K562 (cell line): ENCODE data around the gene FBLN2. TPM values are rescaled to one million over a fixed set of nuclear protein-coding genes. Genes with fewer than 3 reads are reported as not detected.

ENCODE experiments used
- ATAC-seq: fragments of 200-7000 bp; cut with Tn5 transposase; 3 replicates; pipeline ENCODE4 v1.9.1; 2020; ENCODE audit warnings: moderate library complexity
- BruUV-seq: library from RNA; stranded (reverse); fragments of 400-500 nt; replicated peaks from 2 replicates; lab custom pipeline; 2021; lab: Mats Ljungman, UMichigan
- CTCF ChIA-PET: fragments of 300-600 bp; formaldehyde crosslinking; extraction: SDS; loops from one replicate; lab custom pipeline; 2021; ENCODE audit warnings: low intra/inter-chr PET ratio; lab: Yijun Ruan, JAX
- POLR2A ChIA-PET: fragments of 300-600, 350-650 bp; sonication (Branson Sonifier 250); formaldehyde crosslinking; extraction: SDS; loops from one replicate; lab custom pipeline; 2021; ENCODE audit warnings: antibody characterized with exemption, inconsistent platforms; lab: Yijun Ruan, JAX
- DNase-seq, 4 experiments: peaks; one replicate each; pipeline versions ENCODE4 v3.0.0 to v3.0.0-alpha.2; 2011 to 2018; ENCODE audit warnings: low spot score in 3 of 4, mixed read lengths in 3 of 4; ENCODE audit errors: extremely low read depth in 1 of 4
- FAIRE-seq: peaks from 2 replicates; lab custom pipeline; 2011; peaks lifted over from hg19 to GRCh38; lab: Jason Lieb, UNC
- H2AFZ ChIP-seq: 2 replicates; pipeline ENCODE4 v1.6.0; 2011; ENCODE audit warnings: low read depth, low read length, control low read depth, inconsistent platforms
- H3K27ac ChIP-seq: fragments of 200-600 bp; 3 replicates; pipeline ENCODE4 v1.8.0; 2011; ENCODE audit warnings: low read depth, mild to moderate bottlenecking, control low read depth, inconsistent platforms, low read length, moderate library complexity, mixed read lengths; ENCODE audit errors: extremely low read depth
- H3K27me3 ChIP-seq, 2 experiments: fragments of 300-600 bp in 1 of 2; 2 replicates in 1 of 2; 3 replicates in 1 of 2; pipeline versions ENCODE4 v1.6.0 to v1.8.0; 2011; ENCODE audit warnings: inconsistent platforms in 2 of 2, low read length in 2 of 2, mild to moderate bottlenecking in 1 of 2, mixed read lengths in 1 of 2, moderate library complexity in 1 of 2; ENCODE audit not compliant: control insufficient read depth in 2 of 2, insufficient read depth in 2 of 2
- H3K36me3 ChIP-seq: fragments of 300-600 bp; 3 replicates; pipeline ENCODE4 v1.8.0; 2011; ENCODE audit warnings: mild to moderate bottlenecking, low read length, inconsistent platforms; ENCODE audit not compliant: control insufficient read depth, insufficient read depth
- H3K4me1 ChIP-seq, 2 experiments: fragments of 200-600 bp in 1 of 2; replicated peaks in 1 of 2; 2 replicates in 1 of 2; 3 replicates in 1 of 2; pipeline versions ENCODE4 v1.5.1 to v1.8.0; 2011; ENCODE audit warnings: inconsistent platforms in 2 of 2, low read length in 2 of 2, mild to moderate bottlenecking in 1 of 2, mixed read lengths in 1 of 2, moderate library complexity in 1 of 2; ENCODE audit not compliant: control insufficient read depth in 2 of 2, insufficient read depth in 2 of 2
- H3K4me2 ChIP-seq: 2 replicates; pipeline ENCODE4 v1.6.1; 2011; ENCODE audit warnings: low read length, control low read depth, inconsistent platforms, mixed read lengths; ENCODE audit not compliant: insufficient read depth
- H3K4me3 ChIP-seq: fragments of 200-600 bp; sonication (generic), shearing (Covaris generic); 2 replicates; pipeline ENCODE4 v1.5.1; 2016; ENCODE audit warnings: control low read depth, inconsistent platforms
- H3K79me2 ChIP-seq: fragments of 200-600 bp; 3 replicates; pipeline ENCODE4 v1.8.0; 2011; ENCODE audit warnings: low read length, inconsistent platforms; ENCODE audit not compliant: control insufficient read depth, insufficient read depth
- H3K9ac ChIP-seq, 2 experiments: 2 replicates each; pipeline versions ENCODE4 v1.6.0 to v1.6.1; 2011; ENCODE audit warnings: low read depth in 2 of 2, low read length in 2 of 2, control low read depth in 1 of 2, inconsistent platforms in 1 of 2, mild to moderate bottlenecking in 1 of 2, mixed read lengths in 1 of 2; ENCODE audit not compliant: insufficient read depth in 1 of 2
- H3K9me1 ChIP-seq: one replicate; pipeline ENCODE4 v1.6.0; 2011; ENCODE audit warnings: inconsistent platforms, mild to moderate bottlenecking, low read length, moderate library complexity; ENCODE audit not compliant: control insufficient read depth, insufficient read depth
- H3K9me3 ChIP-seq: replicated peaks from 2 replicates; pipeline ENCODE4 v1.5.1; 2011; ENCODE audit warnings: low read depth, low read length, inconsistent platforms; ENCODE audit not compliant: control insufficient read depth, insufficient read depth
- H4K20me1 ChIP-seq: replicated peaks from 2 replicates; pipeline ENCODE4 v1.6.1; 2011; ENCODE audit warnings: low read length, inconsistent platforms, mixed read lengths; ENCODE audit not compliant: control insufficient read depth, insufficient read depth
- ATF7 ChIP-seq: fragments of 450-650 bp; IDR thresholded peaks from 2 replicates; pipeline ENCODE4 v1.7.1; 2014; ENCODE audit warnings: mild to moderate bottlenecking, moderate library complexity
- CAMTA2 ChIP-seq: fragments of 250-450 bp; sonication (Bioruptor Pico); conservative IDR thresholded peaks from 2 replicates; pipeline ENCODE4 v1.5.1; 2022
- CREB3L1 ChIP-seq: fragments of 450-650 bp; IDR thresholded peaks from 2 replicates; pipeline ENCODE4 v1.6.1; 2014; ENCODE audit warnings: low read depth, mild to moderate bottlenecking, moderate library complexity, borderline replicate concordance
- E2F6 ChIP-seq, 2 experiments: IDR thresholded peaks; 2 replicates each; pipeline ENCODE4 v1.6.1; 2011; ENCODE audit warnings: borderline replicate concordance in 1 of 2, control low read depth in 1 of 2, low read depth in 1 of 2, low read length in 1 of 2, mild to moderate bottlenecking in 1 of 2, mixed read lengths in 1 of 2, moderate library complexity in 1 of 2; ENCODE audit not compliant: insufficient read depth in 1 of 2, insufficient read length in 1 of 2, poor library complexity in 1 of 2, severe bottlenecking in 1 of 2; ENCODE audit errors: extremely low read depth in 1 of 2
- GMEB1 ChIP-seq: fragments of 250-450 bp; sonication (Bioruptor Pico); IDR thresholded peaks from 2 replicates; pipeline ENCODE4 v1.4.0; 2020; ENCODE audit warnings: mild to moderate bottlenecking
- MBD1 ChIP-seq: fragments of 250-450 bp; sonication (Bioruptor Pico); IDR thresholded peaks from 2 replicates; pipeline ENCODE4 v1.8.0; 2022; ENCODE audit warnings: inconsistent platforms
- SAP30 ChIP-seq: fragments of 200-600 bp; sonication (generic); IDR thresholded peaks from 2 replicates; pipeline ENCODE4 v1.6.1; 2012; ENCODE audit warnings: borderline replicate concordance, low read depth, mild to moderate bottlenecking, moderate library complexity, low read length, control low read depth, inconsistent platforms; ENCODE audit not compliant: insufficient read depth, poor library complexity, severe bottlenecking
- STAG1 ChIP-seq: sonication (generic); formaldehyde crosslinking; IDR thresholded peaks from 2 replicates; pipeline ENCODE4 v1.5.0; 2020; ENCODE audit warnings: missing genetic modification reagents, borderline replicate concordance
- ZBTB5 ChIP-seq: fragments of 450-650 bp; IDR thresholded peaks from 2 replicates; pipeline ENCODE4 v1.6.1; 2017; ENCODE audit warnings: antibody characterized with exemption
- ZNF347 ChIP-seq: fragments of 450-650 bp; formaldehyde crosslinking; IDR thresholded peaks from 2 replicates; pipeline ENCODE4 v1.4.0; 2020; ENCODE audit warnings: low read depth, mild to moderate bottlenecking, moderate library complexity
- ZNF785 ChIP-seq: fragments of 250-450 bp; sonication (Bioruptor Pico); IDR thresholded peaks from 2 replicates; pipeline ENCODE4 v1.4.0; 2020; ENCODE audit warnings: mild to moderate bottlenecking
- WGBS: fragments of 100-300 bp; shearing (Covaris generic); methylation state at CpG from one replicate; pipeline ENCODE4 v1.1.6; 2016; ENCODE audit warnings: low coverage, mixed read lengths; ENCODE audit not compliant: insufficient coverage; ENCODE audit errors: missing lambda C conversion rate; 5-methylcytosine and 5-hydroxymethylcytosine counted together
- in situ Hi-C: fragments of 300-500 bp; cut with MboI; formaldehyde crosslinking; loops from 4 replicates; pipeline ENCODE4 v1.15.0; 2018; ENCODE audit warnings: inconsistent platforms, mixed read lengths
- intact Hi-C: fragments of 100-400 bp; cut with micrococcal nuclease; formaldehyde crosslinking; loops from 2 replicates; pipeline ENCODE4 v1.14.2; 2022
- polyA plus RNA-seq, 8 experiments: library from polyadenylated mRNA; depleted of rRNA in 4 of 8; stranded (reverse) in 5 of 8; unstranded in 3 of 8; fragments of >200 nt; fragmentation: Nextera tagmentation in 2 of 8; fragmentation: Illumina TruSeq in 1 of 8; extraction: Ambion mirVana in 2 of 8; extraction: Trizol in 1 of 8; gene quantifications; 2 replicates each; pipeline versions ENCODE4 v1.2.1 to v1.2.3, GENCODE V29; 2011 to 2014; ENCODE audit warnings: inconsistent platforms in 1 of 8, missing spikeins in 1 of 8
- total RNA-seq, 7 experiments: library from RNA; depleted of rRNA in 6 of 7; stranded (reverse); fragments of >200 nt in 6 of 7; fragmentation: Illumina TruSeq in 2 of 7; extraction: Trizol in 2 of 7; gene quantifications; 2 replicates each; pipeline versions ENCODE4 v1.2.1 to v1.2.3, GENCODE V29; 2011 to 2021; ENCODE audit warnings: low replicate concordance in 1 of 7

FBLN2 gene
- total and polyA plus RNA-seq, 9 of the 15 experiments (the other 6 are each of a cell fraction or from before 2014, with no cell fraction given) = 0.03 to 0.10 (median 0.04) TPM; not detected in 6

GRCh38 chr3:13684350-13684749, 135.4 kb downstream of the FBLN2 start:
- POLR2A ChIA-PET = no interaction called here
- H3K4me3 ChIP-seq = no peak overlapping the region
- no peaks in the 10 kb centered on the region for H3K9me3 ChIP-seq
- CTCF ChIA-PET = interaction anchor here (0.5 kb wide), 1 partner anchor 613 kb away, joined by 3 read pairs; no protein-coding TSS in a partner anchor
- no peak overlapping the region for H3K27ac ChIP-seq
- H3K79me2 ChIP-seq = no peaks in the 10 kb centered on the region
- in situ Hi-C loops (no loop called here), intact Hi-C loops (no loop called here)
- H3K4me2 ChIP-seq = no peak overlapping the region
- H3K9me1 ChIP-seq = no peaks in the 10 kb centered on the region
- H3K4me1 ChIP-seq = peaks cover 0 to 4% of the 10 kb centered on the region in 2 experiments; a peak in 1 of 5 replicates
- BruUV-seq = no TSS peak
- FAIRE-seq = no peak
- no peaks in the 10 kb centered on the region for H3K36me3 ChIP-seq
- no peak overlapping the region for H2AFZ ChIP-seq
- peaks cover 8% of the 10 kb centered on the region for H4K20me1 ChIP-seq
- peaks cover 25 to 77% of the 10 kb centered on the region in 2 experiments for H3K27me3 ChIP-seq
- DNase-seq = no peak
- H3K9ac ChIP-seq = no peak overlapping the region
- 0% methylated on average over 9 of the region's 12 CpGs for WGBS
- ATAC-seq = no peak
- no peak for TF ChIP-seq GMEB1 (CRISPR knock-in tag)
- TF ChIP-seq ZBTB5 = no peak
- TF ChIP-seq SAP30 = no peak
- TF ChIP-seq MBD1 (CRISPR knock-in tag) = no peak
- TF ChIP-seq E2F6 (IDR thresholded peaks at IDR 0.05; ENCODE audit: borderline replicate concordance in 1 of 2, extremely low read depth in 1 of 2, insufficient read depth in 1 of 2, insufficient read length in 1 of 2, low read depth in 1 of 2, low read length in 1 of 2, poor library complexity in 1 of 2, severe bottlenecking in 1 of 2) = no peak
- TF ChIP-seq CREB3L1 = no peak
- TF ChIP-seq CAMTA2 (CRISPR knock-in tag) = no peak
- TF ChIP-seq ZNF347 (CRISPR knock-in tag) = no peak
- no peak for TF ChIP-seq ZNF785 (CRISPR knock-in tag)
- TF ChIP-seq STAG1 (CRISPR knock-in tag) = no peak
- TF ChIP-seq ATF7 = no peak
